Measurements from ENCODE around the gene RAMP3. TPM values are rescaled to one million over a fixed set of nuclear protein-coding genes. Genes with fewer than 3 reads are reported as not detected.

RAMP3 gene
- total RNA-seq, 2 donors from 2014 or later: 35.8 to 43.5 TPM

- DNase-seq (ENCODE audit: low spot score): no peak
- intact Hi-C loops (cut with DNase I): no loop called here
- no peak overlapping the region for H3K27ac ChIP-seq
Observed at GRCh38 chr7:45145881-45146280, 11.7 kb upstream of the RAMP3 start.

GRCh38 chr7:45146531-45147379 is 10.8 kb upstream of the RAMP3 start:
- intact Hi-C loops (cut with DNase I): no loop called here
- no peak for TF ChIP-seq CTCF (IDR thresholded peaks at IDR 0.05)
- no peak for TF ChIP-seq POLR2A (IDR thresholded peaks at IDR 0.05)
- no peak for TF ChIP-seq POLR2AphosphoS5 (IDR thresholded peaks at IDR 0.05)

More at GRCh38 chr7:45145881-45146280, 11.7 kb upstream of the RAMP3 start:
- Histone ChIP-seq H3K4me3 (no peak overlapping the region), H3K4me1 (replicated peaks) (no peaks in the 10 kb centered on the region), H3K36me3 (no peaks in the 10 kb centered on the region), H3K27me3 (replicated peaks; ENCODE audit: insufficient read depth) (no peaks in the 10 kb centered on the region), H3K9me3 (no peaks in the 10 kb centered on the region)
- 96% methylated on average over 7 of the region's 7 CpGs for WGBS
- no peak for TF ChIP-seq POLR2AphosphoS5 (IDR thresholded peaks at IDR 0.05)
- no peak for TF ChIP-seq CTCF (IDR thresholded peaks at IDR 0.05)
- no peak for TF ChIP-seq POLR2A (IDR thresholded peaks at IDR 0.05)

GRCh38 chr7:45147858-45148652 is 9.5 kb upstream of the RAMP3 start:
- H3K4me1 ChIP-seq (replicated peaks): no peaks in the 10 kb centered on the region
- H3K27ac ChIP-seq: no peak overlapping the region
- no peak for DNase-seq (ENCODE audit: low spot score)
- no peaks in the 10 kb centered on the region for H3K36me3 ChIP-seq
- intact Hi-C loops (cut with DNase I): no loop called here
- no peaks in the 10 kb centered on the region for H3K27me3 ChIP-seq (replicated peaks; ENCODE audit: insufficient read depth)
- no peaks in the 10 kb centered on the region for H3K9me3 ChIP-seq
- 44% methylated on average over 31 of the region's 32 CpGs for whole genome bisulfite sequencing
- H3K4me3 ChIP-seq: no peak overlapping the region
- no peak for TF ChIP-seq CTCF (IDR thresholded peaks at IDR 0.05)
- no peak for TF ChIP-seq POLR2A (IDR thresholded peaks at IDR 0.05)
- TF ChIP-seq POLR2AphosphoS5 (IDR thresholded peaks at IDR 0.05): no peak

More at GRCh38 chr7:45146531-45147379, 10.8 kb upstream of the RAMP3 start:
- H3K9me3 ChIP-seq: no peaks in the 10 kb centered on the region
- H3K27me3 ChIP-seq (replicated peaks; ENCODE audit: insufficient read depth): no peaks in the 10 kb centered on the region
- DNase-seq (ENCODE audit: low spot score): no peak
- WGBS: 83% methylated on average over 19 of the region's 19 CpGs
- no peaks in the 10 kb centered on the region for H3K4me1 ChIP-seq (replicated peaks)
- no peaks in the 10 kb centered on the region for H3K36me3 ChIP-seq
- H3K27ac ChIP-seq: no peak overlapping the region
- no peak overlapping the region for H3K4me3 ChIP-seq

- no peak for DNase-seq (ENCODE audit: low spot score)
- Histone ChIP-seq H3K27me3 (replicated peaks; ENCODE audit: insufficient read depth) (no peaks in the 10 kb centered on the region), H3K9me3 (no peaks in the 10 kb centered on the region), H3K4me1 (replicated peaks) (no peaks in the 10 kb centered on the region), H3K36me3 (no peaks in the 10 kb centered on the region), H3K27ac (no peak overlapping the region), H3K4me3 (no peak overlapping the region)
- TF ChIP-seq POLR2AphosphoS5 (IDR thresholded peaks at IDR 0.05) (no peak), POLR2A (IDR thresholded peaks at IDR 0.05) (no peak), CTCF (IDR thresholded peaks at IDR 0.05) (no peak)
- WGBS: 76% methylated on average over 10 of the region's 10 CpGs
- intact Hi-C loops (cut with DNase I): no loop called here
Observed at GRCh38 chr7:45148653-45148973, 9.0 kb upstream of the RAMP3 start.

Measured in prostate gland (tissue), 2 donors.